MM.1S (cell line): ENCODE results near the gene CDHR1.

Source experiments
- DNase-seq: peaks from one replicate; pipeline ENCODE4 v3.0.0-alpha.2; 2015
- H2AFZ ChIP-seq: fragments of 300-600 bp; sonication (generic); 2 replicates; pipeline ENCODE4 v1.6.0; 2016; ENCODE audit warnings: antibody characterized with exemption, low read length
- H3F3A ChIP-seq: fragments of 300-600 bp; sonication (generic); 2 replicates; pipeline ENCODE4 v1.6.1; 2016; ENCODE audit warnings: mild to moderate bottlenecking, antibody characterized with exemption, low read length, moderate library complexity, mixed read lengths; ENCODE audit not compliant: insufficient read depth
- H3K27ac ChIP-seq: fragments of 300-600 bp; sonication (generic); 2 replicates; pipeline ENCODE4 v1.5.1; 2016; ENCODE audit warnings: mild to moderate bottlenecking, low read length
- H3K27me3 ChIP-seq: fragments of 300-600 bp; sonication (generic); replicated peaks from 2 replicates; pipeline ENCODE4 v1.6.0; 2016; ENCODE audit warnings: low read length; ENCODE audit not compliant: insufficient read depth
- H3K36me3 ChIP-seq: fragments of 300-600 bp; sonication (generic); replicated peaks from 2 replicates; pipeline ENCODE4 v1.6.1; 2016; ENCODE audit warnings: mild to moderate bottlenecking, low read length, mixed read lengths; ENCODE audit not compliant: insufficient read depth
- H3K4me1 ChIP-seq: fragments of 300-600 bp; sonication (generic); 2 replicates; pipeline ENCODE4 v1.6.1; 2016; ENCODE audit warnings: low read length, mixed read lengths
- H3K4me2 ChIP-seq: fragments of 300-600 bp; sonication (generic); 2 replicates; pipeline ENCODE4 v1.6.0; 2016; ENCODE audit warnings: low read depth, low read length
- H3K4me3 ChIP-seq: fragments of 300-600 bp; sonication (generic); 2 replicates; pipeline ENCODE4 v1.5.1; 2016; ENCODE audit warnings: low read length, mixed read lengths
- H3K79me2 ChIP-seq: fragments of 300-600 bp; sonication (generic); 2 replicates; pipeline ENCODE4 v1.6.1; 2016; ENCODE audit warnings: mixed run types, low read length, mixed read lengths
- H3K9ac ChIP-seq: fragments of 300-600 bp; sonication (generic); 2 replicates; pipeline ENCODE4 v1.6.1; 2016; ENCODE audit warnings: low read length, mixed read lengths
- H3K9me2 ChIP-seq: fragments of 300-600 bp; sonication (generic); replicated peaks from 2 replicates; pipeline ENCODE4 v1.6.1; 2016; ENCODE audit warnings: mild to moderate bottlenecking, low read length, mixed read lengths; ENCODE audit not compliant: insufficient read depth
- H3K9me3 ChIP-seq: fragments of 300-600 bp; sonication (generic); replicated peaks from 2 replicates; pipeline ENCODE4 v1.6.1; 2016; ENCODE audit warnings: mild to moderate bottlenecking, low read length, mixed read lengths; ENCODE audit not compliant: insufficient read depth
- H4K20me1 ChIP-seq: fragments of 300-600 bp; sonication (generic); 2 replicates; pipeline ENCODE4 v1.6.1; 2016; ENCODE audit warnings: mild to moderate bottlenecking, low read length, moderate library complexity, mixed read lengths; ENCODE audit not compliant: insufficient read depth
- EZH2 ChIP-seq: fragments of 300-600 bp; sonication (generic); optimal IDR thresholded peaks from 2 replicates; pipeline ENCODE3; 2017; ENCODE audit warnings: low read depth, mild to moderate bottlenecking, antibody characterized with exemption, low read length, mixed read lengths
- EZH2phosphoT487 ChIP-seq: fragments of 300-600 bp; sonication (generic); IDR thresholded peaks from 2 replicates; pipeline ENCODE4 v1.6.1; 2018; ENCODE audit warnings: antibody characterized with exemption, low read length
- TF ChIP-seq, protein P1 (sequence below): fragments of 300-600 bp; sonication (generic); IDR thresholded peaks from 2 replicates; pipeline ENCODE4 v1.5.1; 2016; ENCODE audit warnings: antibody characterized with exemption, low read length, mixed read lengths

CDHR1 gene

DNA sequence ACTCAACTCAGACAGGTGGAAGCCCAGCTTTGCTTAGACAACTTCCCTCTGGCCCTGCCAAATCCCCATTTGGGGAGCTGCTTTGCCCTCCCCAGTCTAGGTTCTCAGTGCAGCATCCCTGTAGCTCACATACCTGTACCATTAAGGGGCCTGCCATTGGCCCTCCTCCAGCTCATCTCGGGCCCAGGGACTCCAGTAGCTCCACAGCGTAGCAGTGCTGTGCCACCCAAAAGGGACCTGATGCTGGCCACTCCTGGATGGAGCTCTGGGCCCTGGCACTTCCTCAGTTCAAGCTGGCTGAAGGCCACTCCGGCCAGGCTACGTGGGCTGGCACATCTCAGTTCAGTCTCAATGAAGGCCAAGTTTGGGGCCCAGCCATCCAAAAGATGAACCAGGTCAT lies 39.6 kb downstream of the CDHR1 start:
- Histone ChIP-seq H3K4me1 (no peaks in the 10 kb centered on the region), H3K36me3 (no peaks in the 10 kb centered on the region), H3K4me3 (no peak overlapping the region), H3K79me2 (no peaks in the 10 kb centered on the region), H3K27ac (no peak overlapping the region), H2AFZ (no peak overlapping the region), H3K27me3 (no peaks in the 10 kb centered on the region), H4K20me1 (no peaks in the 10 kb centered on the region), H3F3A (no peaks in the 10 kb centered on the region), H3K9ac (no peak overlapping the region), H3K9me2 (no peaks in the 10 kb centered on the region), H3K4me2 (no peak overlapping the region), H3K9me3 (no peaks in the 10 kb centered on the region)
- TF ChIP-seq, protein P1, sequence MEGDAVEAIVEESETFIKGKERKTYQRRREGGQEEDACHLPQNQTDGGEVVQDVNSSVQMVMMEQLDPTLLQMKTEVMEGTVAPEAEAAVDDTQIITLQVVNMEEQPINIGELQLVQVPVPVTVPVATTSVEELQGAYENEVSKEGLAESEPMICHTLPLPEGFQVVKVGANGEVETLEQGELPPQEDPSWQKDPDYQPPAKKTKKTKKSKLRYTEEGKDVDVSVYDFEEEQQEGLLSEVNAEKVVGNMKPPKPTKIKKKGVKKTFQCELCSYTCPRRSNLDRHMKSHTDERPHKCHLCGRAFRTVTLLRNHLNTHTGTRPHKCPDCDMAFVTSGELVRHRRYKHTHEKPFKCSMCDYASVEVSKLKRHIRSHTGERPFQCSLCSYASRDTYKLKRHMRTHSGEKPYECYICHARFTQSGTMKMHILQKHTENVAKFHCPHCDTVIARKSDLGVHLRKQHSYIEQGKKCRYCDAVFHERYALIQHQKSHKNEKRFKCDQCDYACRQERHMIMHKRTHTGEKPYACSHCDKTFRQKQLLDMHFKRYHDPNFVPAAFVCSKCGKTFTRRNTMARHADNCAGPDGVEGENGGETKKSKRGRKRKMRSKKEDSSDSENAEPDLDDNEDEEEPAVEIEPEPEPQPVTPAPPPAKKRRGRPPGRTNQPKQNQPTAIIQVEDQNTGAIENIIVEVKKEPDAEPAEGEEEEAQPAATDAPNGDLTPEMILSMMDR: no peak
- TF ChIP-seq EZH2 (no peak), EZH2phosphoT487 (no peak)
- DNase-seq: no peak

DNA sequence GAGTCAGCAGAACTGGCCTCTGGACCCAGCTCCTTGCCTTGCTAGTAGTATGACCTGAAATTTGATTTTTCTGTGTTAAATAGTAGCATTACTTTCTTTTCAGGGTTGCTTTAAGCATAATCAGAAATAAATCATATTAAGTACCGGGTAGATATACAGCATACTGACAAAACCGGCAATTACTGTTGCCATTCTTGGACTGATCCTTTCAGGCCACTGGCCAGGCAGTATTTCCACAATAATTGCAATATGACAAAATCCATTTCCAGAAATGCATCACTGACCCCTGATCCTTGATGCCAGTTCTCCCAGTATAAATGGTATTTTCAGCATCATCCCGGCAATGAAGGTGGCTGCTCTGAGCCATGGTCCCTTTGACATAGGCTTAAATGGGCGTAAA lies 40.1 kb downstream of the CDHR1 start:
- no peak for DNase-seq
- no peaks in the 10 kb centered on the region for H3F3A ChIP-seq
- no peaks in the 10 kb centered on the region for H3K36me3 ChIP-seq
- no peaks in the 10 kb centered on the region for H3K79me2 ChIP-seq
- no peaks in the 10 kb centered on the region for H4K20me1 ChIP-seq
- no peak overlapping the region for H3K4me3 ChIP-seq
- H2AFZ ChIP-seq: no peak overlapping the region
- H3K27ac ChIP-seq: no peak overlapping the region
- TF ChIP-seq, protein P1: no peak
- TF ChIP-seq EZH2: no peak
- no peak for TF ChIP-seq EZH2phosphoT487
- H3K4me1 ChIP-seq: no peaks in the 10 kb centered on the region
- no peaks in the 10 kb centered on the region for H3K27me3 ChIP-seq
- no peak overlapping the region for H3K4me2 ChIP-seq
- no peaks in the 10 kb centered on the region for H3K9me2 ChIP-seq
- no peaks in the 10 kb centered on the region for H3K9me3 ChIP-seq
- H3K9ac ChIP-seq: no peak overlapping the region

DNA sequence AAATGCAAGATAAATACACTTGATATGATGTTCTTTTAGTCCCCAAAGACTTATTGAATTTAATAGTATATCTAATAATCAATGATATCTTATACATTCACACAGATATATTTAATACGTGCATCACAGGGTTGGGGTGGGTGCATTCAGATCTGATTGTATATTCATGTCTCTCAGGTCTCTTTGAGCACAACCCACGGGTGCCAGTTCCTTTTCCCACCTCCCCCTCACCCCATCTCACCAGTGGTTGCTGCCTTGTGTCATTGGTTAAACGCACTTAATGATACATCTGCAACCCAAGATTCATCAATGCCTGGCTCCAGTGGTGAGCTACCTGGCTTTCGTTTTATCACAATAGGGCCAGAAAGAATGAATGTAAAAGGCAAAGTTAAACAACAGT lies 40.8 kb downstream of the CDHR1 start:
- H3K27me3 ChIP-seq: no peaks in the 10 kb centered on the region
- no peaks in the 10 kb centered on the region for H3K79me2 ChIP-seq

More for the DNA sequence above, 40.8 kb downstream of the CDHR1 start:
- Histone ChIP-seq H3K4me3 (no peak overlapping the region), H3K4me1 (no peaks in the 10 kb centered on the region), H3K9ac (no peak overlapping the region), H3K27ac (no peak overlapping the region), H3K36me3 (no peaks in the 10 kb centered on the region), H3K9me2 (no peaks in the 10 kb centered on the region), H4K20me1 (no peaks in the 10 kb centered on the region), H3F3A (no peaks in the 10 kb centered on the region), H2AFZ (no peak overlapping the region), H3K9me3 (no peaks in the 10 kb centered on the region), H3K4me2 (no peak overlapping the region)
- no peak for DNase-seq
- TF ChIP-seq, protein P1: no peak
- no peak for TF ChIP-seq EZH2phosphoT487
- TF ChIP-seq EZH2: no peak
